BLaER1 (cell line): ENCODE data around the gene AGPAT4.

Experiments
- H3K27ac ChIP-seq: shearing (Covaris generic); formaldehyde crosslinking; 2 replicates; pipeline ENCODE4 v1.8.1; 2022
- H3K27me3 ChIP-seq: shearing (Covaris generic); formaldehyde crosslinking; 2 replicates; pipeline ENCODE4 v1.8.1; 2022
- H3K36me3 ChIP-seq: shearing (Covaris generic); formaldehyde crosslinking; 2 replicates; pipeline ENCODE4 v1.8.1; 2022
- H3K4me1 ChIP-seq: shearing (Covaris generic); formaldehyde crosslinking; 2 replicates; pipeline ENCODE4 v1.8.1; 2022
- H3K4me2 ChIP-seq: shearing (Covaris generic); formaldehyde crosslinking; 2 replicates; pipeline ENCODE4 v1.8.1; 2022
- H3K4me3 ChIP-seq: shearing (Covaris generic); formaldehyde crosslinking; 2 replicates; pipeline ENCODE4 v1.8.1; 2022
- H3K9ac ChIP-seq: shearing (Covaris generic); formaldehyde crosslinking; 2 replicates; pipeline ENCODE4 v1.8.1; 2022
- H3K9me3 ChIP-seq: shearing (Covaris generic); formaldehyde crosslinking; 2 replicates; pipeline ENCODE4 v1.8.1; 2022
- H4K20me1 ChIP-seq: shearing (Covaris generic); formaldehyde crosslinking; 2 replicates; pipeline ENCODE4 v1.8.1; 2022
- Cebpa-rat ChIP-seq: shearing (Covaris generic); IDR thresholded peaks from 2 replicates; pipeline ENCODE4 v1.8.1; 2022

The AGPAT4 gene

DNA sequence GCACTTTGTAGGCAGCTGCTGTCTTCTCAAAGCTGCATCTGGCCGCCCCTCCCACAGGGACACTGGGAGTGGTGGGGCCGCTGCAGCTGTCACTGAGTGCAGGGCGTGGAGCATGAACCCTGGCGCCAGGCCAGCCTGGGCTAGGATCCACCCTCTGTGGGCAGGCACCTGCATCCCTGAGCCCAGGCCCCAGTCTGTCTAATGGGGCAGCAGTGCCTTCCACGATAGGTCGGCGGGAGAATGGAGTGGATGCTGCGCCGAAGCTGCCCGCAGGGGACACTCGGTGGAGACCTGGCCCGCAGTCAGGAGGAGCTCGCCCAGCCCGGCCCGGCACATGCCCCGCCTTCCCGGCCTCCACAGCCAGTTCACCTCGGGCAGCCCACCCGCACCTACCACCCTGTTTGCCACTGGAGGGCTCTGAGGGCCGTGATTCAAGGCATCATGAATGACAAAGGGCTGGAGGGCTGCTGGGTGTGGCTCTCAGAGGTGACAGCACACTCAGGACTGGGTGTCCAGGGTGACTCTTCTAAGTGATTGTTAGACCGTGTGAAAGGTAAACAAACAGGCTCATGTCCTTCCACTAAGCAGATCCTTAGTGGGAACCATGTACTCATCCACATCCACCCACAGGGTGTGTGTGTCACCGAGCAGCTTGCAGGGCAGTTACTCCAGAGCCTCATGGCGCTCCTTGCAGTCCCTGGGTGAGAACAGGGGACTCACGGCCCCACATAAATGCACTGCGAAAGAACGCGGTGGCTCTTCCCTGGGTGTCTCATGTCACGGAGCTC is 133.9 kb downstream of the AGPAT4 start:
- no peaks in the 10 kb centered on the region for H3K27me3 ChIP-seq
- 0 out of 2 replicates have a peak, but pooled peaks cover 8% of the 10 kb centered on the region for H3K36me3 ChIP-seq
- peaks cover 74% of the 10 kb centered on the region for H3K4me1 ChIP-seq
- TF ChIP-seq Cebpa-rat = no peak
- peak overlapping the region; percentile 67 for H3K27ac ChIP-seq
- no peak overlapping the region for H3K9ac ChIP-seq
- no peaks in the 10 kb centered on the region for H3K9me3 ChIP-seq
- peak overlapping the region; percentile 73 for H3K4me2 ChIP-seq
- no peak overlapping the region for H3K4me3 ChIP-seq
- H4K20me1 ChIP-seq = no peaks in the 10 kb centered on the region

DNA sequence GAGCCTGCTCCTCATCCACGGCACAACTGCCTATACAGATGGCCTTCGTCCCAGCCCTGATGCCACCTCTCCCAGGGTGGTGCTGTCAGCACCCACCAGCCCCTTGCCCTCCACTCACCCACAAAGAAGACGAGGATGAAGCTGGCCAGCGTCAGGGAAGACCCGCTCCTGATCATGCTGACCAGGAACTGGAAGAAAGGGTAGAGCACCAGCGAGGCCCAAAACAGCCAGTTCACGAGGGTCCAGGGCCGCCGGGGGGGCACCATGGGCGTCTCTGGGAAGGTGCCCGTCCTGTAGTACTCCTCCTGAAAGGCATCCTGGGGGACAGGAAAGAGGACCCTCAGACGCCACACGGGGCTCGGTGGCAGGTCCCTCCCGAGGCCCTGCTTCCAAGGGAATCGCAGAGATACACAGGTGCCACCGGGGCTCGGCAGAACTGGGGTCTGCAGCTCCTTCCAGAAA is 134.5 kb downstream of the AGPAT4 start:
- H3K27ac ChIP-seq = peak overlapping the region; percentile 67
- H3K36me3 ChIP-seq = 0 out of 2 replicates have a peak, but pooled peaks cover 14% of the 10 kb centered on the region
- H3K4me3 ChIP-seq = no peak overlapping the region

DNA sequence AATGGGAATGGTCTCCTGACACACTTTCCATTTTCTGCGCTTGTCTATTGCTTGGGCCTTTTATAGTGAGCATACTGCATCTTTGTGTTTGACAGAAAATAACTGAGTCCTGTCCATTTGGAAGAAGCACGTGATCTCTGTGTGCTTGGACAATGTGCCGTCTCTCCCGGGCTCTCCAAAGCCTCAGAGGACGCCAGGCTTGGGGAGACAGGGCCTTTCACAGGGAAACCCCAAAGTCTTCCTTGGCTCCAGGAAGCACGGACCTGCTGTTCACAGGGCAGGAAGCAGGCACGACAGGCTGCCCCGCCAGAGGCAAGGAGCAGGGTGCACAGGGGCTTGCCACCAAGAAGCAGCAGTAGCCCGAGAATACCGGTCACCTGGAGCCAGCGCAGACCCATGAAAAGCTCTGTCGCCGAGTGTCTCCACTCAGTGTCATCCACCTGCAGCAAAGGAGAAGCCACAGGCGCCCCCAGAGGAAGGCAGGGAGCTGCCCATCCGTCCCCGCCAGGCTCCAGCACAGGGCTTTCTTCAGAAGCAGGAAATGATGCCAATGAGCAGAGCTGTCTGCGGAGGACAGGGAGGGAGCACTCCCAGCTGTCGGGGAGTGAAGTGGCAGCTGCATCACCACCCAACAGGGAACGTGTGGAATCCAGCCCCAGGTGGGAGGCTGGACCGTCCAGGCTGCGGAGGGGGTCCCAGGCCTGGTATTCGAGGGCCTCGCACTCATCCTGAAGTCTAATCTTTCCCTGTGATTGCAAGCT is 135.1 kb downstream of the AGPAT4 start:
- Histone ChIP-seq H3K36me3 (peaks cover 19% of the 10 kb centered on the region; the same call in 1 of the 2 replicates), H3K9ac (0 out of 2 replicates have a peak overlapping the region, but pooled peaks have one; percentile 0), H3K4me2 (peak overlapping the region; percentile 73), H3K27ac (peak overlapping the region; percentile 67), H3K4me3 (no peak overlapping the region), H3K27me3 (no peaks in the 10 kb centered on the region), H3K4me1 (peaks cover 67% of the 10 kb centered on the region), H3K9me3 (no peaks in the 10 kb centered on the region), H4K20me1 (no peaks in the 10 kb centered on the region)
- no peak for TF ChIP-seq Cebpa-rat

More for the DNA sequence above, 134.5 kb downstream of the AGPAT4 start:
- Histone ChIP-seq H3K4me1 (peaks cover 69% of the 10 kb centered on the region), H3K4me2 (peak overlapping the region; percentile 73), H4K20me1 (no peaks in the 10 kb centered on the region), H3K9me3 (no peaks in the 10 kb centered on the region), H3K27me3 (no peaks in the 10 kb centered on the region), H3K9ac (0 out of 2 replicates have a peak overlapping the region, but pooled peaks have one; percentile 0)
- no peak for TF ChIP-seq Cebpa-rat

DNA sequence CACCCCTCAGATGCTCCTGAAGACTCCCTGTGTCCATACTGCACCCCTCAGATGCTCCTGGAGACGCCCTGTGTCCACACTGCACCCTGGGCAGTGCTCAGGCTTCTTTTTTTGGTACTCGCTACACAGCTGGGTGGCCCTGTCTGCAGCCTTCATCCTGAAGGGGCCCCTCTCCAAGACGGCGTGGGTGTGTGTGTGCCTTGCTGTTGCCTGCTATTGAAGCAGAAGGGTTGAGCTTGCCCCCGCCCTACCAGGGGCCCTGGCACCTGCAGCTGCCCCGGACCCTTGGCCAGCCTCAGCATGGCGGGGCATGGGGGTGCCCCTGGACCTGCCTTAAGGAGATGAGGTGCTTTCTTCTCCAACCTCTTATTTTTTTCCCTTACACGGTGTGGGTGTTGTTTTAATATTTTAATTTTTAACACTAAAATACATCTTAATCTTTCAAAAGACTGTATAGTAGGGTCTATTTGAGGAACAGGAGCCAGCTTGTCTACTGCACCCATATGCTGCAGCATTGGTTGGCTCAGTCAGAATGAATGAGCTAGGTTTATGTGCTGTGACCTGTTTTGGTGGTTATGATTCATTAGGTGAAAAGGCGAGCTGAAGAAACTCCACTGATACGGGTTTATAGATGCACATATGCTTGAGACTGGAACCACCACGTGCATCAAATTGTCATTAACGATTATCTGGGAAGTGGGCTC is 135.9 kb downstream of the AGPAT4 start:
- H3K36me3 ChIP-seq = peaks cover 27% of the 10 kb centered on the region; the same call in 1 of the 2 replicates
- H3K9ac ChIP-seq = no peak overlapping the region
- H3K4me1 ChIP-seq = peaks cover 67% of the 10 kb centered on the region

DNA sequence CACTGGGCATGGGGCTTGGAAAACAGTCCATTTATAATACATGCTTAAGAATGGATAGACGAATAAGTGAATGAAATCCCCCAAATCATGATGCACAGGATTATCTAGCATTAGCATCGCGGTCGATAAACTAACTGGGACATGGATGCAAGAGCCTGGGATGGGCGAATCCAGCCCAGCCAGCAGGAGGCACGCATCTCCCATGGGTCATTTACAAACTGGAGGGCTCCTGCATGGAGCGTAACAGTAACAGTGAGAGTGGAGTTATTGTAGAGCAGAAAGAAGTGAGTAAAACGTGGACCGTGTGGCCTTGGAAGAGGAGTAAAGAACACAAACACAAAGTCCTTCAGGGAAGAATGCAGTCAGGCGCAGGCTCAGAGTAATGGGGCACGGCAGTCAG is 136.5 kb downstream of the AGPAT4 start:
- Histone ChIP-seq H3K36me3 (peaks cover 33% of the 10 kb centered on the region), H3K4me1 (peaks cover 67% of the 10 kb centered on the region), H3K4me2 (no peak overlapping the region), H3K9ac (no peak overlapping the region), H3K9me3 (no peaks in the 10 kb centered on the region), H4K20me1 (no peaks in the 10 kb centered on the region), H3K27me3 (no peaks in the 10 kb centered on the region), H3K27ac (no peak overlapping the region), H3K4me3 (no peak overlapping the region)
- TF ChIP-seq Cebpa-rat = no peak

More for the DNA sequence above, 135.9 kb downstream of the AGPAT4 start:
- no peak overlapping the region for H3K4me3 ChIP-seq
- H4K20me1 ChIP-seq = no peaks in the 10 kb centered on the region
- H3K9me3 ChIP-seq = no peaks in the 10 kb centered on the region
- no peak overlapping the region for H3K4me2 ChIP-seq
- TF ChIP-seq Cebpa-rat = no peak
- H3K27me3 ChIP-seq = no peaks in the 10 kb centered on the region
- peak overlapping the region; percentile 67; the same call in 1 of the 2 replicates for H3K27ac ChIP-seq

DNA sequence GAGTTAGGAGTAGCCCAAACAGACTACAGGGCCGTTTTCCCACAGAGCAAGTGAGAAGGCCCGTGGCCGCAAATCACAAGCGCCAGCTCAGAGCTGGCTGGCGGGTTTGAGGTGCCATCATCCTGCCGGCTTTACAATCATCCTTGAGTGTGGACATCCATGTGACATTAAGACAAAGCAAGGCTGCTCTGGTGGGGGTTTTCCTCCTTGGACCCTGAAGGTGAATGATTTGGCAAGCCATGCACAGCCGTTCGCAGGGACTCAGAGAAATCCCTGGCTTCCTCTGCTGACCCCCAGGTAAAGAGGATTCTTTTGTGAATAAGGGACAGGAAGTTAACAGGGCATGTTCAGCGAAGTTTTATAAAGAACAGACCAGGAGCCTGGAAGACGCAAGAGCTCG is 137.2 kb downstream of the AGPAT4 start:
- no peaks in the 10 kb centered on the region for H3K27me3 ChIP-seq
- H3K9me3 ChIP-seq = no peaks in the 10 kb centered on the region
- no peaks in the 10 kb centered on the region for H4K20me1 ChIP-seq
- TF ChIP-seq Cebpa-rat = no peak
- peak overlapping the region; percentile 74 for H3K4me2 ChIP-seq
- H3K4me1 ChIP-seq = peaks cover 64% of the 10 kb centered on the region
- no peak overlapping the region for H3K9ac ChIP-seq
- 0 out of 2 replicates have a peak overlapping the region, but pooled peaks have one; percentile 19 for H3K27ac ChIP-seq
- H3K36me3 ChIP-seq = peaks cover 40% of the 10 kb centered on the region
- no peak overlapping the region for H3K4me3 ChIP-seq

DNA sequence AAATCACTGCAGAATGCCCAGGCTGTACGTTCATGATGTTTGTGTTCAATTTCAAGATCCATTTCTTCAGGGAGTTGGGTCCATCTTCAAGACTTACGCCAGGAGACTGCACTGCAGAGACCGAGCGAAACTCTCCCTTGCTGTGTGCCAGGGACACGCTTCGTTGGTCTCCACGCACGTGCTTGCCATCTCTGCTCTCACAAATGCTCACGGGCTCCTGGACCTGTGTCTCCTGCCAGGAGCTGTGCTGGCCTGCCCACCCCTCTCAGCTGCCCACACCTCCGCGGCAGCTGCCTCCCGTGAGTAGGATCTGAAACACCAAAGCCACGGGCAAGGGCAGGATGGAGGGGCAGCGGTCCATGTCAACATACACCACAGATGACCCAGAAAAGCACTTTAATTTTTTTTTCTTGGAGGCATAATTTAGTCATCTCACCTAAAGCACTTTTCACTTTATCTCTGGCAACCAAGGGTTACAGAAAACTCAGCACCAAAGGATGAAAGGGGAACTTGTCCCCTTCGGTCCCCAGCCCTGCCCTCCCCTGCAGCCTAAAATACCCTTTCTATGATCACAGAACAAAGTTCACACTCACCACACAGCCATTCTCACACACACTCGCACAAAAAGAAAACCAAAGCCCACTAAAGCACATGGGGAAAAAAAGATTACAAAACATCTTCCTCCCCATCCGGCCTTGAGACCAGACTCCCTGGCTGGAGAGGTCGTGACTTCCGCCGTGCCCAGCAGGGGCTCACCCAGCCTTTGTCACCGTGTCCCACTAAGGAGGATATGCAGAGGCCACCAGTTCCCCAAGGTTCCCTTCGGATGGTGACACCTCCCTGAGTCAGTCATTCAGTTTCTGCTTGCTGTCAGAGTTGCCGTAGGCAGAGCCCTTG is 137.9 kb downstream of the AGPAT4 start:
- Histone ChIP-seq H3K36me3 (peaks cover 44% of the 10 kb centered on the region), H3K27ac (peak overlapping the region; percentile 19; the same call in 1 of the 2 replicates), H3K9me3 (no peaks in the 10 kb centered on the region), H3K4me3 (no peak overlapping the region), H3K27me3 (no peaks in the 10 kb centered on the region), H3K9ac (0 out of 2 replicates have a peak overlapping the region, but pooled peaks have one; percentile 6), H3K4me1 (peaks cover 57% of the 10 kb centered on the region), H4K20me1 (no peaks in the 10 kb centered on the region), H3K4me2 (peak overlapping the region; percentile 74)
- TF ChIP-seq Cebpa-rat = no peak

DNA sequence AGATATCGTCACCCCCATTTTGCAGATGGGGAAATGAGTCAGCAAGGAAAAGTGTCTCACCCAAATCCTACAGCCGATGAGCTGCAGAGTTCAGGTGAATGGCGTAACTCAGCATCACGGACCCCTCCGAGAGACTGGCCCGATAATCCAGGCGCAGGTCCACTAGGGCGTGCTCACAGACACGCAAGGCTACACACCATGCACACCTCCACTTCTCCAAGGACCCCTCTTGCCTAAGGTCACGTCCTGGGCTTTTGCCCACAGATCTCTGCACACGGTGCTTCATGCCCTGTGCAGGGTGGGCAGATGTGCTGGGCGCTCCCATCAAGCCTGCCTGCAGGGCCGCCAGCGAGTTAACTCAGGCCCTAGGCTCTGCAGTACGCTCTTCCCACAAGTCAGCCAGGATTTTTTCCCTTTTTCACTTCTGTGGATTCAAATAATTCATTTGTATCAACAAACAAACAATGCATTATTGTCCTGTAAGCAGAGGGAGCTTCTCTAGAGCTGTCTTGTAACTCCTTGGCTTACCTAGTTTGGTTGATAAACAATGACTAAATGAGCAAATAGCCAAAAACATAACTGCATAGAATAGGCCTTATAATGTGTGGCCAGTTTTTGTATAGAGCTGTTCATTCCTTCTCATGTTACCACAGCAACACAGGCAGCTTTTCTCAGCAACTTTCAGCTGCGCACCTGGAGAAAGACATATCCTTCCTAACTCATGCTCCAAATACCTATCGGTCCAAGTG is 139.1 kb downstream of the AGPAT4 start:
- Histone ChIP-seq H3K4me2 (peak overlapping the region; percentile 74; the same call in 1 of the 2 replicates), H3K9ac (no peak overlapping the region), H4K20me1 (no peaks in the 10 kb centered on the region), H3K9me3 (no peaks in the 10 kb centered on the region), H3K4me3 (no peak overlapping the region), H3K27me3 (no peaks in the 10 kb centered on the region), H3K36me3 (peaks cover 44% of the 10 kb centered on the region), H3K4me1 (peaks cover 45% of the 10 kb centered on the region), H3K27ac (no peak overlapping the region)
- TF ChIP-seq Cebpa-rat = no peak
